HG03354 (cell line): ENCODE measurements around the gene STK24.
"Not testable (repeated sequence)": the region's sequence is repeated elsewhere in the genome, so short reads cannot be mapped to it uniquely, and the experiment has no call there.

Experiments used
- ATAC-seq: cut with Tn5 transposase; IDR thresholded peaks from one replicate; pipeline ENCODE4 v1.9.1; 2021; ENCODE audit warnings: mild to moderate bottlenecking; ENCODE audit not compliant: unreplicated experiment, poor library complexity, severe bottlenecking

The STK24 gene

GRCh38 chr13:98429081-98429480 lies 147.8 kb downstream of the STK24 start:
- ATAC-seq = no peak

GRCh38 chr13:98428256-98428966 lies 148.5 kb downstream of the STK24 start:
- ATAC-seq = no peak

GRCh38 chr13:98427331-98427995 lies 149.4 kb downstream of the STK24 start:
- no peak for ATAC-seq

GRCh38 chr13:98423417-98423816 lies 153.5 kb downstream of the STK24 start:
- no peak for ATAC-seq

GRCh38 chr13:98422046-98422445 lies 154.9 kb downstream of the STK24 start:
- ATAC-seq = no peak

GRCh38 chr13:98420554-98421175 lies 156.2 kb downstream of the STK24 start:
- no peak for ATAC-seq

- no peak for ATAC-seq
These were observed 156.9 kb downstream of the STK24 start for GRCh38 chr13:98419786-98420553.

GRCh38 chr13:98416408-98416807 lies 160.5 kb downstream of the STK24 start:
- no peak for ATAC-seq

- ATAC-seq = no peak
These were observed 161.4 kb downstream of the STK24 start for GRCh38 chr13:98415326-98416070.

- no peak for ATAC-seq
These were observed 163.1 kb downstream of the STK24 start for GRCh38 chr13:98413796-98414195.

GRCh38 chr13:98413278-98413677 lies 163.6 kb downstream of the STK24 start:
- not testable (repeated sequence) for ATAC-seq

- no peak for ATAC-seq
These were observed 165.2 kb downstream of the STK24 start for GRCh38 chr13:98411617-98412265.

- no peak for ATAC-seq
These were observed 165.9 kb downstream of the STK24 start for GRCh38 chr13:98411013-98411412.

GRCh38 chr13:98410612-98411011 lies 166.3 kb downstream of the STK24 start:
- ATAC-seq = no peak

- ATAC-seq = no peak
These were observed 167.6 kb downstream of the STK24 start for GRCh38 chr13:98409281-98409680.

- ATAC-seq = no peak
These were observed 169.3 kb downstream of the STK24 start for GRCh38 chr13:98407575-98407974.

- ATAC-seq = no peak
These were observed 169.9 kb downstream of the STK24 start for GRCh38 chr13:98406971-98407370.

GRCh38 chr13:98406427-98406826 lies 170.5 kb downstream of the STK24 start:
- ATAC-seq = no peak

- ATAC-seq = no peak
These were observed 171.1 kb downstream of the STK24 start for GRCh38 chr13:98405690-98406344.
